M059J (cell line): ENCODE measurements around the gene RADIL. TPM values are rescaled to one million over a fixed set of nuclear protein-coding genes. Genes with fewer than 3 reads are reported as not detected.
A peak's percentile ranks its signal among the peaks of the same experiment; 100 is the strongest.
"Not testable (repeated sequence)": the region's sequence is repeated elsewhere in the genome, so short reads cannot be mapped to it uniquely, and the experiment has no call there.

Experiments used
- DNase-seq: peaks from one replicate; pipeline ENCODE4 v3.0.0-alpha.2; 2012; ENCODE audit warnings: low read depth
- total RNA-seq: library from RNA; depleted of rRNA; stranded (reverse); fragments of >200 nt; shearing (Covaris generic); gene quantifications from 2 replicates; pipeline ENCODE4 v1.2.3, GENCODE V29; 2014; rRNA removed

The RADIL gene, protein sequence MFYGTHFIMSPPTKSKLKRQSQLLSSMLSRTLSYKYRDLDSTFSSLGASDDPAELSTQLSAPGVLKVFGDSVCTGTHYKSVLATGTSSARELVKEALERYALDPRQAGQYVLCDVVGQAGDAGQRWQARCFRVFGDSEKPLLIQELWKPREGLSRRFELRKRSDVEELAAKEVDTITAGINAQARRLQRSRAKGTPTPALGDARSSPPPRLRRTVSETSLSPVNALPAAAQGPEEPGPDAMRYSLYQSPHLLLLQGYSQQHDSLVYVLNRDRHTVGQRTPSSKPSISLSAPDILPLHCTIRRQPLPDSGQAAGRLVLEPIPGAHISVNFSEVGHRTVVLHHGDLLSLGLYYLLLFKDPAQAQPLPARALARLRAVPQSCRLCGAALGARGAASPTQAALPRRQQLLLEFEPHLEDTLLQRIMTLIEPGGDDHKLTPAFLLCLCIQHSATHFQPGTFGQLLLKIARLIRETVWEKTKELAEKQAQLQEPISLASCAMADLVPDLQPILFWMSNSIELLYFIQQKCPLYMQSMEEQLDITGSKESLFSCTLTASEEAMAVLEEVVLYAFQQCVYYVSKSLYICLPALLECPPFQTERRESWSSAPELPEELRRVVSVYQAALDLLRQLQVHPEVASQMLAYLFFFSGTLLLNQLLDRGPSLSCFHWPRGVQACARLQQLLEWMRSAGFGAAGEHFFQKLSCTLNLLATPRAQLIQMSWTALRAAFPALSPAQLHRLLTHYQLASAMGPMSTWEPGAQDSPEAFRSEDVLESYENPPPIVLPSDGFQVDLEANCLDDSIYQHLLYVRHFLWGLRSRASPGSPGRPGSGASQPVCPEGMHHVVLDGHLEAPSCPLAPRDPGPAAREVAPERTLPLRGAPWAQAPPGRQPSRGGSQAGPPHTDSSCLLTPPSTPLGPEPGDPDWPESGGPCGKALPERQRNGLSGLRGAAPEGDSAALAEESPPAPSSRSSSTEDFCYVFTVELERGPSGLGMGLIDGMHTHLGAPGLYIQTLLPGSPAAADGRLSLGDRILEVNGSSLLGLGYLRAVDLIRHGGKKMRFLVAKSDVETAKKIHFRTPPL
- not detected in 2 replicates for total RNA-seq

DNA sequence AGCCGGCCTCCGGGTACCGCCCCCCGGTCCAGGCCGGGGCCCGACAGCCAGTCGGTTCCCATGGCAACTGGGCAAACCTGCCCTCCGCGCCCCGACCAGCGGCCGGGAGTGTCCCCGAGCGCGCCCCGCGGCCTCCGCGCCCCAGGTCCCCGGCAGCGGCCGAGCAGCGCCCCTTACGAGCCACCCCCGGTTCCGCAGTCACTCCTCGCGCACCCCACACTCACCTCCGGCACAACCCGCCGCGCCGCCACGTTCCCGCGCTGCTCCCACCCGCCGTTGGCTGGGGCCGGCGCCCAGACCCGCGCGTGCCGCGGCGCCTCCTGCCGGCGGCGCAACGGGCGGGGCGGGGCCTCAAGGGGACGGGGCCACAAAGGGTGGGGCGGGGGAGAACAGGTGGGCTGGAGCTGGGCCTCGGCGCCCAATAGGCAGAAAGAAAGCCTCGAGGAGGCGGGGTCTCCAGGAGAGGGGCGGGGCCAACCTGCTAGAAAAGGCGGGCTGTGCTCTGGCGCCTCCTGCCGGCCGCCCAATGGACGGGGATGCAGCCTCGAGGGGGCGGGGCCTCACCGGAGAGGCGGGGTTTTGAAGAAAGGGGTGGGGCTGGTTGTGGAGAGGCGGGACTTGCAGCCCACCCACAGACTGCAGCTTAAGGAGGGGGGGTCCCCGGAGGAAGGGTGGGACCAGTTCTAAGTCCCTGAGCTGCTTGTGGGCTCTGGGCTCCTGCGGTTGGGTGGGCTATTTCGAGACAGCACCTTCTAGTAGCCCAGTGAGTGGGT, at the start of gene RADIL:
RADIL (minus strand) TSS at position 345 of the 773 bp plus-strand sequence. CDS start 5,577 bp downstream, outside the sequence.
- peak; percentile 40 for DNase-seq

DNA sequence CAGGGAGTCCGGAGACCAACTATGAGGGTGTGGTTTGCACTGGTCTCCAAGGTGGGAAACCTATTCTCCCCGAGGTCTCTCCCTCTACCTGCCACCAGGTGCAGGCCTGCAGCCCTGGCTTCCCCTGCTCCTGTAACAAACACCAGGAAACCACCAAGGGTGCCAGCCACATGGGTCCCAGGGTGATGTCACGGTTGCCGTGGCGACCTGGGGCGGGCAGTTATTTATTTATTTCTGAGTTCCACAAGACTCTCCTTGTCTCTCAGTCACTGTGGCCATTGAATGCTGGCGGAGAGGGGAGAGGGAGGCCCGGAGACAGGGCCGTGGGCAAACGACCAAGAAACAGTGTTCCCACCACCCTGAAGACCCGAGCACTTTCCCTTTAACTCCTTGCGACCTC, 48.4 kb upstream of the RADIL start:
- peak; percentile 59 for DNase-seq

DNA sequence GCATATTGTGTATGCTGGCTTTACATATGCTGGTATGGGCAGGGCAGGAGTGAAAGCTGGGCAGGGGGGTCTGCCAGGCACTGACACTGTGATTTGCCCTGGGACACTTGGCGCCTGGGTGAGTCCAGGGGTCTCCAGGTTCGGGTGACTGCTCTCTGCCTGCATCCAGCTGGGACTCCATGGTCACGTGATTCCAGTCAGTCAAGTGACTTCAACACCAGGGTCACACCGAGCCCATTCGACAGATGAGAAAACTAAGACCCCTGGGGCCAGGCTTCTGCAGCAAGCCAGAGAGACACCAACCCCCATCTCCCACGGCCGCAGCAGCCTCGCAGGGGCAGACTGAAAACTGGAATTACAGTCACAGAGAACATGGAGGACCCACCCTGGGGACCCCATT, 45.5 kb upstream of the RADIL start:
- DNase-seq = no peak

DNA sequence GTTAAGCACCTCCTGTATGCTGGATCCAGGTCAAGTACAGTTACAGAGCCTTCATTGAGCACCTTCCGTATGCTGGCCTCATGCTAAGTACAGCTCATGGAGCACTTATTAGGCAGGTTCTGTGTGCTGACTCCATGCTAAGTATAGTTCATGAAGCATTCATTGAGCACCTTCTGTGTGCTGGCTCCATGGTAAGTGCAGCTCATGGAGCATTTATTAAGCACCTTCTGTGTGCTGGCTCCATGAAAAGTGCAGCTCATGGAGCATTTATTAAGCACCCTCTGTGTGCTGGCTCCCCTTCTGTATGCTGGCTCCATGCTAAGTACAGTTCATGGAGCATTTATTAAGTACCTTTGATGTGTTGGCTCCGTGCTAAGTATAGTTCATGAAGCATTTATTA, 44.9 kb upstream of the RADIL start:
- no peak for DNase-seq

DNA sequence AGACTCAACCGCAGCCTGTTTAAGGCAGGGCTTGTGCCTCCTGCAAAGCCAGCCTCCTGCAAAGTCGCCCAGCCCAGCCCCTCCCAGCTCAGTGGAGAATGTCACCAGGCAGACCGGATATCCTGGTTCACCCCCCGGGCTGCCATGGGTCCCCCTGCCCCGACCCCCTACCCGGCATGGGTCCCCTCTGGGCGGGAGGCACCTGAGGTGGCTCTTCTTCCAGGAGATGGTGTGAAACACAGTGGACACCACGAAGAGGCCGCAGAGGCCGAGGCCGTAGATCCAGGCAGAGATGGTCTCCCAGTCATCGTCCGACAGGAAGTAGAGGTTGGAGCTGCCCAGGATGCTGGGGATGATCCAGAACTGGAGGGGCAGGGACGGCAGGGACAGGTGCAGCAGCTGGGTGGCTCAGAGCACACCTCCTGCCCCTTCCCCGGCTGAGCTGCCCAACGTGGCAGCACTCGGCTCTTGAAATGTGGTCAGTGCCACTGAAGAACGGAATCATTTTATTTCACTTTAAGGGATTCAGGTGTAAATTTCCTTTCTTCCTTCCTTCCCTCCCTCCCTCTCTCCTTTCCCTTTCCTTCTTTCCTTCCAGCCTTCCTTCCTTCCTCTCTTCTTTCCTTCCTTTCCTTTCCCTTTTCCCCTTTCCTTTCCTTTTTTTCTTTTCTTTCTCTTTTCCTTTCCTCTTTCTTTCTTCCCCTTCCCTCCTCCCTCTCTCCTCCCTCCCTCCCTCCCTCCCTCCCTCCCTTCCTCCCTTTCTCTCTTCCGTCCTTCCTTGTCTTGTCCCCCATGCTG, 36.7 kb upstream of the RADIL start:
- no peak for DNase-seq

DNA sequence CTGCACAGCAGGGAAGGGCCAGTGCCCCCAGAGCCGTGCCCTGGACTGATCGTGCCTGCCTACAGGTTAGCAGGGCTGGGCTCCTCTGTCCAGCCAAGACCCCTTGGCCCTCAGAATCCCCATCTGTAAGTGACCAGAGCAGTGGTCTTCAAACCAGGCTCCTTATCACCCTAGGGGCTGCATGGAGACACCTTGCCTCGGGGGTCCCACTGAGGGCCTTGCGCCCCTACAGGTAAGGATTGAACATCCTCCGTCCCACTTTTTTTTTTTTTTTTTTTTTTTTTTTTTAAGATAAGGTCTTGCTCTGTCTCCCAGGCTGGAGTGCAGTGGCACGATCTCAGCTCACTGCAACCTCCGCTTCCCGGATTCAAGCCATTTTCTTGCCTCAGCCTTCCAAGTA, 32.6 kb upstream of the RADIL start:
- no peak for DNase-seq

DNA sequence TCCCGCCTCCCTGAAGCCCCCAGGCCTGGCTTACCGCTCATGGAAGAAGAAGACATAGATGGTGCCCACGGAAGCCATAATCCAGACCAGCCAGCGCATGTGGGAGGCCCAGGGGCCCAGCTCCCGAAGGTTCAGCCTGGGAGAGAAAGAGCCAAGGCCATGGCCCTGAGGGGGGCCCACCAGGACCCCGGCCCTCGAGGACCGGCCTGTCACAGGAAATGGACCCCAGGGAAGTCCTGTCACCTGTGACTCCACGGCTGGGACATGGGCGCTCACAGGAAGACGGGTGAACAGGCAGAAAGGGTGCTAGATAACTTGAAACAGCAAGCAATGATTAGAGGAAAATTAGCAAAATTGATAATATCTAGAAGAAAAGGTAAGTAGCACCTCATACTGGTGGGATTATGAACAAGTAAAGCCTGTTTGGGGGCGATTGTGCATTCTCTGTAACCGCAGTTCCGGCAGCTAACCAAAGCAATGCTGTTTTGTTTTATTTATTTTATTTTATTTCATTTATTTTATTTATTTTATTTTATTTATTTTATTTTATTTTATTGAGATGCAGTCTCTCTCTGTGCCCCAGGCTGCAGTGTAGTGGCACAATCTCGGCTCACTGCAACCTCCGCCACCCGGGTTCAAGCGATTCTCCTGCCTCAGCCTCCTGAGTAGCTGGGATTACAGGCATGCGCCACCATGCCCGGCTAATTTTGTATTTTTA, 27.8 kb upstream of the RADIL start:
- DNase-seq = no peak

DNA sequence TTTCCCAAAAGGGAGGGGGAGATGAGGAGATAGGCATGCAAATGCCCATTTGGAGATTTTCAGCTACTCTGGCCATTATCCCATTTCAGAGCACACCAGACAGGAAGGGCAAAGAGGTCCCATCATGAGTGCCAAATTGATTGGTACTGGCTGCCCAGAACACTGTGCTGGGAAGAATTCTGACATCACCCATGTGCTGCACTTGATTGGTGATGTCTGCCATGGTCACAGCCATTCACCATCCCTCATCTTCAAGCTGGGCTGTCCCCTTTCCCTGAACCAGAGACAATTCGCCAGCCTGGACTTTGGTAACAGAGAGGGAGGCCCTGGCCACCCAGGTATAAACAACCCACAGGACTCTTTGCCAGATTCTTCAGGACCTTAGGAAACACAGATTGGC, 23.2 kb upstream of the RADIL start:
- no peak for DNase-seq

DNA sequence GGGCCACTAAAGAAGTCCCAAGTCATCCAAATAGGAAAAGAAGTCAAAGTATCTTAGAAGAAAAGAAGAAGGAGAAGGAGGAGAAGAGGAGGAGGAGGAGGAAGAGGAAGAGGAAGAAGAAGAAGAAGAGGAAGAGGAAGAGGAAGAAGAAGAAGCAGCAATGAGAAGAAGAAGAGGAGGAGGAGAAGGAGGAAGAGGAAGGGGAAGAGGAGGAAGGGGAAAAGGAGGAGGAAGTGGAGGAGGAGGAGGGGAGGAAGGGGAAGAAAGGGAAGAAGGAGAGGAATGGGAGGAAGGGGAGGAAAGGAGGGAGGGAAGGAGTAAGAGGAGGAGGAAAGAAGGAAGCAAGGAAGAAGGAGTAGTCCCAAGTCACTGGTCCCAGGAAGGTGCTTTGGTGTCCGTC, 21.7 kb upstream of the RADIL start:
- no peak for DNase-seq

DNA sequence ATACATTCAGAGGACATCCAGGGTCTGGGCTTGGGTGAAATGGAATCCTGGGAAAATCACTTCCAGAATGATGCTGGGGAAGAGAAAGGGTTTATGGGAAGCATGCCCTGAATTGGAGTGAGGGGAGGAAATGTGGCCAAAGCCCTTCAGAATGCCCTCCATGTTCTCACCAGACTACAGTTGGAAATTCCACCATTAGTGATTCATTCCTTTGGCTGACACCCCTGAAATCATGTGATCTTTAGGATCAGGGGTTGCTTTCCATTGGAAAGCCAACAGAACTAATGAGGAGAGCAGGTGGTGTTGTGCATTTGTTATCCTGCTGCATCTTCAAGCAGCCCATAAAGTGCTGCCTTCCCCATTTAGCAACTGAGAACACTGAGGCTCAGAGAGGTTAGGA, 20.8 kb upstream of the RADIL start:
- DNase-seq = no peak

DNA sequence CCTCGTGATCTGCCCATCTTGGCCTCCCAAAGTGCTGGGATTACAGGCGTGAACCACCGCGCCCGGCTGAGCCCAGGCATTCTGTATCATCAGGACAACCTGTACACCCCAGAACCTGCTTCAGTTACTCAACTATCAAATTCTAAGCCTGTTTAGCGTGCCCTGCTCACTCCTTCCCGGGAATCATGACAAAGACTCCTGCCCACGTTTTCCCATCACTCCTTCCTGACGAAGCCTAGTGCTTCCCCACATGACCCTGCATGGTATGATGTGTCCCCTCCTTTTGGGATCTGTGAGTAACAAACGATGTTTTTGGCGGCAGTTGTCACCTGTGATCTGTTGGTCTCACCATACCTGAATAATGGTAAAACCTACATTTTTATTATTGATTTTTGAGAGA, 12.2 kb upstream of the RADIL start:
- DNase-seq = no peak

DNA sequence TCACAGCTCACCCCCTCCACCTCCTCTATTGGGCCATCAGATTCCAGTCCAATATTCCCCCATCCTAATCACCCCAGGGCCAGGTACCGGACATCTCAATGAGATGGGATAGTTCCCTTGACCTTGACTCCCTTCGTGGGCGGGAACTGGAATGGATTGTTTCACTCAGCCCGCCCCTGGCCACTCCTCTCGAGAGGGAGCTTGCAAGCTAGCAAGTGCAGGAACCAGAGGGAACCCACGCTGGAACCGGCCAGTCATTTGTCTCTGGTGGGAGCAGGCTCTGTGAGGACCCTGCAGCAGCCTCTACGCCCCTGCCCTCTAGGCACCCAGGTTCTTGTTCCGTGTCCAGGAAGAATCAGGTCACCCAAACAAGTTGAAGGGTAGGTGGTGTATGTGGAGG, 11.0 kb upstream of the RADIL start:
- no peak for DNase-seq

DNA sequence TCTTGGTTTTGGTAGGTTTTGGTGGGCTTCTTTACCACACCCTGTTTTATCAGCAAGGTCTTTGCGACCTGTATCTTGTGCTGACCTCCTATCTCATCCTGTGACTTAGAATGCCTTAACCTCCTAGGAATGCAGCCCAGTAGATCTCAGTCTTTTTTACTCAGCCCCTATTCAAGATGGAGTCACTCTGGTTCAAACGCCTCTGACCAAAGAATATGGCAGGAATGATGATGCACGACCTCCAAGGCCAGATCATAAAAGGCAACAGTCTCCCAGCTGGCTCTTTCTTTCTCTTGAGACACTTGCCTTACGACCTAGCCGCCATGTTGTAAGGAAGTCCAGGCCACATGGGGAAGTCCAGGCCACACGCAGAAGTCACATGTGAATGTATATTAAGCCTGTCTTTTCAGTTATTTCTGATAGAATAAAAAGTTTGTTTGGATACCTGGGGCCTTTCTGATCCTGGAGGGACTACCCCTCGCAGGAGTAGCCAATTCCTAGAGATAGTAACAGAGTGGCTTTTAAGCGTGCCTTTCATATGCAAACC, 10.5 kb upstream of the RADIL start:
- no peak for DNase-seq

DNA sequence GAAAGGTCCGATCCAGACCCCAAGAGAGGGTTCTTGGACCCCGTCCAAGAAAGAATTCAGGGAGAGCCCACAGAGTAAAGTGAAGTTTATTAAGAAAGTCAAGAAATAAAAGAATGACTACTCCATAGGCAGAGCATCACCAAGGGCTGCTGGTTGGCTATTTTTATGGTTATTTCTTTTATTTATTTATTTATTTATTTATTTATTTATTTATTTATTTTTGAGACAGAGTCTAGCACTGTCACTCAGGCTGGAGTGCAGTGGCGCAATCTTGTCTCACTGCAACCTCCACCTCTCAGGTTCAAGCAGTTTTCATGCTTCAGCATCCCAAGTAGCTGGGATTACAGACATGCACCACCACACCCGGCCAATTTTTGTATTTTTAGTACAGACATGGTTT, 9.7 kb upstream of the RADIL start:
- not testable (repeated sequence) for DNase-seq

DNA sequence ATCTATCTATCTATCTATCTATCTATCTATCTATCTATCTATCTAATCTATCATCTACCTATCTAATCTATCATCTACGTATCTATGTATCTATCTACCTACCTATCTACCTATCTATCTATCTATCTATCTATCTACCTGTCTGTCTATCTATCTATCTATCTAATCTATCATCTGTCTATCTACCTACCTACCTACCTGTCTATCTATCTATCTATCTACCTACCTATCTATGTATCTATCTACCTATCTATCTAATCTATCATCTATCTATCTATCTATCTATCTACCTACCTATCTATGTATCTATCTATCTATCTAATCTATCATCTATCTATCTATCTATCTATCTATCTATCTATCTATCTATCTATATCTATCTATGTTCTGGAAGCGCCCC, 8.0 kb upstream of the RADIL start:
- not testable (repeated sequence) for DNase-seq

DNA sequence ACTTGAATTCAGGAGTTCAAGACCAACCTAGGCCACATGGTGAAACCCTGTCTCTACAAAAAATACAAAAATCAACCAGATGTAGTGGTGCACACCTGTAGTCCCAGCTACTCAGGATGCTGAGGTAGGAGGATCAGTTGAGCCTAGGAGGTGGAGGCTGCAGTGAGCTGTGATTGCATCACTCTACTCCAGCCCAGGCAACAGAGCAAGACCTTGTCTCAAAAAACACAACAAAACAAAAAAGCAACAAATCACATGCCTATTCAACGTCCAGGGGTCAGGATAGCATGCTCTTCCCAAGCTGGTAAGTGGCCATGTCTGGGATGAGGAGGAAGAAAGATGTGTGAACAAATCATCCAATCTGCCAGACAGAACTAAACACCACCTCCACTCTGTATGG, 6.2 kb upstream of the RADIL start:
- DNase-seq = no peak

DNA sequence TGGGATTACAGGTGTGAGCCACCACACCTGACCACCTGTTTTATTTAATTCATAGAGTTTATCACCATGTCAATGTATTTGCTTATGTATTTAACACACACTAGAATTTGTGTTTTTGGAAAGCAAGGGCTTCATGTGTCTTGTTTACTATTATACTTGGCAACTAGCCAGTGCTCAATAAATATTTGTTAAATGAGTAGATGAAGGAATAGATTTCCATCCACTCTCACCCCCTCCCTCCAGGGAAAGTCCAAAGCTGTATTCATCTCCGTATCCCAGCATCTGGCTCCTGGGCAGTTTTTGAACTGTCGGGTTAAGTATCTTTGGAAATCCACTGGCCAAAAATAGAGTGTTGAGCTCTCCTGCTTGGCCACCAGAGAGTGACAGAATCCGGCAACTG, 4.6 kb upstream of the RADIL start:
- DNase-seq = no peak

DNA sequence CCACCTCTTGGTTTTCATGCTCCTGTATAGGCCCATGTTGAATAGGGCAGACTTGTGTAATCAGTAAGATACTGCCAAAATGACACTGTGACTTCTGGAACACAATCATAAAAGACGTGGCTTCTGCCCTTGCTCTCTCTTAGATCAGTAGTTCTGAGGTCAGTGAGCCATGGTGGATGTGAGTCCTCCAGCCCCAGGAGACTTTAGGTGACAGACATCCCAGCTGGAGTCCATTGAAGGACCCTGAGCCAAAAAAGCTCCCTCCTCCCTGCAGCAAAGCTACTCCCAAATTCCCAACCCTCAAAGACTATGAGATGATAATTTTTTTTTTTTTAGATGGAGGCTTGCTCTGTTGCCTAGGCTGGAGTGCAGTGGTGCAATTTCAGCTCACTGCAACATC, 3.2 kb upstream of the RADIL start:
- DNase-seq = no peak

DNA sequence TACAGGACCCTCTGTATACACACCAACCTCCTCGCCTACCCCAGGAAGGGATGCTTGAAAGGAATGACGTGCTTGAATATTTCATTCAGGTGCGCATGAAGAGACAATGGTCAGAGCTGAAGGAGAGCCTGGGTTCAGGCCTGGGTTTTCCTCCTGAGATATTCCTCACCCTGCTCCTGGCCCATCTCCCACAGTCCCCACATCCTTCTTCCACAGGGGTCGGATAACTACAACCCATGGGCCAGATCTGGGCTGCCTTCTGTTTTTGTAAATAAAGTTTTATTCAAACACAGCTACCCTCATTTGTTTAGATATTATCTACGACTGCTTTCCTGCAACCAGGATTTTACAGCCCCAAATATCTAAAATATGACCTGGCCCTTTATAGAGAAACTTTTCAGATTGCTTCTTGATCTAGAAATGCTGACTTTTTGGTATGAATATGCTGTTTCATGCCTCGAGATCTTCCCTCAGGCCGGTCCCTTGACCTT, 1.8 kb upstream of the RADIL start:
- no peak for DNase-seq

DNA sequence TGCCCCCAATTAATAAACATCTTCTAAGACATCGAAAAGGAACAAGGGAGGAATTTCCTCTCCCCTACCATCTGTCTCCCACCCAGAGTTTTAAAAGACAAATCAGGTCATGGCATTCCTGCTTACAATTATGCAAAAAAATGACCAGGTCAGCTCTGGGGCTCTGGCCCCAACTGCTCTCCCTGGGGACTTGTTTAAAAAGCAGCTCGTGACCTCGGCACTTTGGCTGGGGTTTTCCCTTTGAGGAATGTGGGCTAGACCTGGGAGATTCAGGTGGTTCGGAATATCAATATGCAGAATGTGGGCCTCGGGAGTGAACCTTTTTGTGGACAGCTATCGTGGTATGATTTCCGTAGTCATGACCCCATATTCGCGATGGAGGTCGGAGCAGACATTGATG, 648 bp upstream of the RADIL start:
- DNase-seq = no peak
